NCI-H510A treated with DMSO at 0.1 percent for 48 hours (cell line): Measurements from ENCODE around the gene IL37.

ENCODE experiments used
- DNase-seq: peaks from one replicate; lab custom pipeline; 2025; lab: John Stamatoyannopoulos, UW

IL37 gene

DNA sequence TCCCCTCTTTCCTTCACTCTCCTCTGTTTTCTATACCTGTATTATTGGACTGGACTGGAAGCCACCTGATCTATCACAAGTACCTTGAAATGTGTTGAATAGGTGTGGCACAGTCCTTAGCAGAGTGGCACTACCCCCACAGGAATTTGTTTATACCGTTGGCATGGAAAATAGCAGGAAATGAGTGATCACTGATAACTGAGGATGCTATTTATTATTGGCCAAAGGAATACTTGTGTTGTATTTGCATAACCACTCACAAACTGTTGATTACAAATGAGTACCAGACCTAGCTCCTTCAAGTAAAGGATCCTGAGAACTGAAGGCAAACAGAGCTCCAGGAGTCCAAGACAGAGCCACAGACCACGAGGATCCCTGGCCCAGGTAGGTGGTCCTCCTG lies at the start of gene IL37:
TSS of gene IL37 (plus strand) at position 301 of the 400 bp plus-strand sequence. CDS start 1,848 bp downstream, outside the sequence.
- DNase-seq = no peak

DNA sequence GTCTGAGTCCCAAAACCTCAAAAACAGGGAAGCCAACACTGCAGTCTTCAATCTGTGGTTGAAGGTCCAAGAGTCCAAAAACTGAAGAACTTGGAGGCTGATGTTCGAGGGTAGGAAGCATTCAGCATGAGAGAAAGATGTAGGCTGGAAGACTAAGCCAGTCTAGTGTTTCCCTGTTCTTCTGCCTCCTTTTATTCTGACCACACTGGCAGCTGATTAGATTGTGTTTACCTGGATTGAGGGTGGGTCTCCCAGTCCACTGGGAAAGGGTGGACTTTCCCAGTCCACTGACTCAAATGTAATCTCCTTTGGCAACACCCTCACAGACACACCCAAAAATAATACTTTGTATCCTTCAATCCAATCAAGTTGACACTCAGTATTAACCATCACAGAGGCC lies 46.9 kb upstream of the IL37 start:
- no peak for DNase-seq

GRCh38 chr2:112866128-112866835 lies 44.7 kb upstream of the IL37 start:
- DNase-seq = no peak

DNA sequence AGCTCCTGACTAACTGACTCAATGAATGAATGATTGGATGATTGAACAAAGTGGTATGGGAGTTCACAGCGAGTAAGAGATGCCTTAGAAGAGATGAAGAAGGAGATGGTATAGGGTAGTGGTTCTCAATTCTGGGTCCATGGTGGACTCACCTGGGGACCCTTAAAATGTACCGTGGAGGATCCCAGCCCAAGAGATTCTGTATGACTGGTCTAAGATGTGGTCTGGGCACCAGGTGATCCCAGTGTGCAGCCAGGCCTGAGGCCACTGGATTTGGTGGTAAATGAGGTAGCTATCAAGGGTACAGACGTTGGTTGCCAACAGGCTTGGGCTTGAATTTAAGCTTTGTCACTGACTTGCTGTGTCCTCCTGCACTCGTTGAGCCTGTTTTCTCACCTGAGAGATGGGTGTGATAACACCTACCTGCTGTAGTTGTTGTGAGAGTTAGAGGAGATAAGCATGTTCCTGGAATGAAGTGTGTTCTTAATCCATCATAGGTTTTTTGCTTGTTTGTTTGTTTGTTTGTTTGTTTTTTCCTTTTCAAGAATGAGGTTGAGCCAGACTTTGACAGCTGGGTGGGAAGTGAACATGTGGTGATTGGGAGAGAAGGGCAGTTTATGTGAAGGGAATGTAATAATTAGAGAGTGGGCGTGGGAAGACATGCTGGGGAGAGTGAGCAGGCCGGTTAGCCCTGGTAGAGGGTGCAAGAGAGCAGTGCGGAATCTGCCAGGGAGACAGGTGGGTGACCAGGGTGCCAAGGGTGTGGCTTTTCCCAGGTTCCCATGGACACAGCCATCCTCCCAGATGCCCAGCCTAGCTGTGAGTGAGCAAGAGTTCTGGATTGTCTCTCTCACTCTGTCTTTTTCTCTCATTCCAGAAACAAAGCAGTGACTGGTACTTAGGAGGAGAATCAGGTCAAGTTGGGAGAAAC lies 43.0 kb upstream of the IL37 start:
- no peak for DNase-seq

DNA sequence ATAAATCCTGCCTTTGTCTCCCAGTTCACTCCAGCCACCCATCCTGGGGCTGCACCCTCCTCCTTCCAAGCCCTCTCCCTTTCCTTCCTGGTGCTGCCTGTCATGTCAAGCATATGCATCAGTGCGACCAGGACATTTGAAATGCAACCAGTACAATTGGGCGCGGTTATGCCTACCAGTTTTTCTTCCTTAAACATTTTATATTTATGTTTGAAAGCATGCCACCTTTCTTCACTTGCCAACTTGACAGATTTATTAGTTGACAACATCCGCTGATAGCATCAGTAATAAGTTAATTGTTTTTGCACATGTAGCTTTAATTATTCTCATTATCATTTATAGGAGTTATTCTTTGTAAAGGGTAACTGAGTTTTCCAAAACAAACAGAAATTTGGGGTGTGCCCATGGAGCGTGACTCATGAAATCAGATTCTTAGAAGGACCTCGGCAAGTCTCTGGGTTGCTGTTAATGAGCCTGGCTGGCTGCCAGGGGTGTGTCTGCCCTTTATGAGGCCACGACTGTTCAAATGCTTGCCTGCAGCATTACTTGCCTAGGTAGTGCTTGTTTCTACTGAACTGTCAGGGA lies 41.6 kb upstream of the IL37 start:
- DNase-seq = peak; percentile 67

GRCh38 chr2:112870841-112871835 lies 39.8 kb upstream of the IL37 start:
- no peak for DNase-seq

- no peak for DNase-seq
Measured at GRCh38 chr2:112876257-112876970, 34.6 kb upstream of the IL37 start.

DNA sequence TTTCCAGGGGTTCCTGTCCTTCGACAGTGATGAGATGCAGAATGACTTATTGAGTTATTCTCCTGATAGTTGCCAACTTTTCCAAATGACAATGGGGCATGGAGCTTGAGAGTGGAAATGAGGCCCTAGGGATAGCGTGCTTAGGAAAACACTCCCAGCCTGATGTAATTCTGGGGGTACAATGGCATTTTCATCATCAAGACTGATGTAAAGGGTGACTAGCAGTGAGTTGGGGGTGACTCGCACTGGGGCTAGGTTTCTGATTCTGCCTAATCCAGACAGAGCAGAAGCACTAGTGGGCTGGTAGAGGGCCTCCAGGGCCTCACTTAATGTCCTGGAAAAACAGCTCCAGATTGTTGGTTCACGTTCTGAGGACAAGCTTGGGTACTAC lies 34.0 kb upstream of the IL37 start:
- no peak for DNase-seq

- DNase-seq = no peak
Measured at GRCh38 chr2:112877423-112877822, 33.5 kb upstream of the IL37 start.

GRCh38 chr2:112879491-112880041 lies 31.4 kb upstream of the IL37 start:
- no peak for DNase-seq

DNA sequence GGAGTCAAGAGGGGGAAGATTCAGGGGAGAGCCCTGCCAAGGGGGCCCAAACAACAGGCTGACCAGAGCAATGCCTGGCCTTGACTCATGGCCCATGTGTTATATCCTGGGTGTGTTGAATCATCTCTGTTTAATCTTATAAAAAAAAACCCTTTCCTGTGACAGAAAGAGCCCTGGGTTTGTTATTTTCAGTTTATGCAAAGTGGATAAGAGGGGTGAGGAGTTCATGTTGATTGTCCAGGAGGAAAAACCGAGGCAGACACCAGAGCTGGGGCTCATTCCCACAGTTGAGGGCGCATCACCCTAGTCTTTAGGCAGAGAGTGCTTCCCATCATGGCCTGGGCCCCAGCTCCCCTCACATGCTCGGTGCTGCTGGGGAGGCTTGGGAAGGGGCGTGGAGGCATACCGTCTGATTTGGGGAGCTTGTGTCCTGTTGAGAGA lies 30.9 kb upstream of the IL37 start:
- DNase-seq = no peak

DNA sequence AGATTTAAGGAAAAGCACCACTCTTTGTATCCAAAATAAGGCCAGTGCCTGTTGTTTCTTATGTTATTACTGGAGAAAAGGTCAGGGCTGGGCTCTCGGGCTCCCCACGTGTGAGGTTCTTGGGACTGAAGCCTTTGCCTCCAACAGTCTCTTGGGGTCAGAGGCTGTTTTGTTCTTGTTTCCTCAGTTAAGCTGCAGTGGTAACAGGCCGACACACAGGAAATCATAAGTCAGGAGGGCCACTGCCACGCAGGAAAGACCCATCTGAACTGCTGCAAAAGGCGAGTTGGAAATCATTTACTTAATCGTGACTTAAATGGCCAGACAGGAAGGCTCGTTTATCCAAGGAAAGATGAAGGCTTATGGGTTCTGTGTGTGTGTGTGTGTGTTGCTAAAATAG lies 30.3 kb upstream of the IL37 start:
- no peak for DNase-seq

GRCh38 chr2:112881217-112881985 lies 29.6 kb upstream of the IL37 start:
- no peak for DNase-seq

- no peak for DNase-seq
Measured at GRCh38 chr2:112883669-112884068, 27.3 kb upstream of the IL37 start.

DNA sequence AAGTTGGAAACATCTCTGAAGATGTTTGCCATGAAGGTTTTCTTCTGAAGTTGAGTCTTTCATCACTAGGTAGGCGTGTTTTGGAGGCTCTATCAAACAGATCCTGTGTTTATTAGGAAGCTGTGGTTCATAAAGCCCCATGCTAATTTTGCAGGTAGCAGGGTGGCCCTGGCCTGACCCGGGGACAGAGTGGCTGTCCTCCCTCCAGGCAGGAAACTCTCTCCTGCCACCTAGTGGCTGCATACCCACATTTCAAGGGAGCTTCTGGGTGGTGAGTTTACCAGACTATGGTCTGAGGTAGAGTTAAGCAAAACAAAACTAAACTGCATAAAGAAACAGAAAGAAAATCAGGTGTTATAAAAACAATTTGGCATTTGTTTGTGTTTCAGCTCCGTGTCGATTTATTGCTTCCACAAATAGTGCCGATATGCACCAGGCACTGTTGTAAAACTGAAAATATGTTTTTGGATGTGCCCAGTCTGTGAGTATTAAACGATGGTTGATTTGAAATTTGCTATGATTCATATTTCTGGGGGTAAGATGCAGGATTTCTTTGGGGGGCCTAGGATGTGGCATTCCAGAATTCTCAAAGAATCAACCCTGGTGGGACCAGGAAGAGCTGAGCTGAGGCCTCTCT lies 26.0 kb upstream of the IL37 start:
- DNase-seq = peak; percentile 24

GRCh38 chr2:112885506-112885902 lies 25.5 kb upstream of the IL37 start:
- DNase-seq = no peak

- no peak for DNase-seq
Measured at GRCh38 chr2:112886291-112886690, 24.7 kb upstream of the IL37 start.

GRCh38 chr2:112887964-112888749 lies 22.8 kb upstream of the IL37 start:
- DNase-seq = no peak
